Activated CD4-positive, CD25-positive, alpha-beta regulatory T cell (primary cell): ENCODE results near the gene TYSND1.
"Not testable (repeated sequence)": the region's sequence is repeated elsewhere in the genome, so short reads cannot be mapped to it uniquely, and the experiment has no call there.

Source experiments
- DNase-seq, 4 experiments: peaks; one replicate each; lab custom pipeline; 2025; lab: John Stamatoyannopoulos, UW

The TYSND1 gene

DNA sequence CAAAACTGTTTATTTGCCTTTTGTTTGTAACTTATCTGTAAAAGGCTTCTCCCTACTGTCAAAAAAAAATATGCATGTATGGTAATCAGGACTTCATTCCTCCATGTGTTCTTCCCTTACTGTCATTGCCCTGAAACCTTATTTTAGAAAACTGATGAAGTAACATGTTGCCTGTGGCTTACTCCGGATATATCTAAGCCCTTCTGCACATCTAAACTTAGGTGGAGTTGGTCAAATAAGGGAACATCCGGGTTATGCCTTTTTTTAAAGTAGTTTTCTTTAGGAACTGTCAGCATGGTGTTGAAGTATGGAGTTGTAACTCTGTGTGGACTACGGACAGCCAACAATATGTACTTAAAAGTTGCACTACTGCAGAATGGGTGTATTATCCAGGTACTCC is 17.7 kb upstream of the TYSND1 start:
- no peak for DNase-seq

DNA sequence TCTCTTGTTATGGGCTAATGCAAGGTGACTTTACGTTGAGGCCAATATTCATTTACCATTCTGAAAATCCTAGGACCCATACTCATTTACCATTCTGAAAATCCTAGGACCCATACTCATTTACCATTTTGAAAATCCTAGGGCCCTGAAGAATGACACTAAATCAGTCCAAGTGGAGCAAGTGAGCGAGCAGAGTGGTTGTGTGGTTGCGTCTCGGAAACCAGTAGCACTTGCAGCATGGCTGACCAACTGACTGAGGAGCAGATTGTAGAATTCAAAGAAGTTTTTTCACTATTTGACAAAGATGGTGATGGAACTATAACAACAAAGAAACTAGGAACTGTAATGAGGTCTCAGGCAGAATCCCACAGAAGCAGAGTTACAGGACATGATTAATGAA is 16.9 kb upstream of the TYSND1 start:
- DNase-seq = no peak

DNA sequence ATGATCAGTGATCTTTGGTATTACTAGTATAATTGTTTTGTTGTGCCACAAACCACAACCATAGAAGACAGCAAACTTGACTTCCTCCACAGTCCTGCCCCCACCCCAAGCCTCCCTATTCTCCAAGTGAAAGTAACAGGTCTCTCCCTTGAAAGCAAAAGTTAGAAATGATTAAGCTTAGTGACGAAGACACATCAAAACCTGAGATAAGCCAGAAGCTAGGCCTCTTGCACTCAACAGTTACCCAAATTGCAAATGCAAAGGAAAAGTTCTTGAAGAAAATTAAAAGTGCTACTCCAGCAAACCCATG is 16.3 kb upstream of the TYSND1 start:
- DNase-seq = no peak

DNA sequence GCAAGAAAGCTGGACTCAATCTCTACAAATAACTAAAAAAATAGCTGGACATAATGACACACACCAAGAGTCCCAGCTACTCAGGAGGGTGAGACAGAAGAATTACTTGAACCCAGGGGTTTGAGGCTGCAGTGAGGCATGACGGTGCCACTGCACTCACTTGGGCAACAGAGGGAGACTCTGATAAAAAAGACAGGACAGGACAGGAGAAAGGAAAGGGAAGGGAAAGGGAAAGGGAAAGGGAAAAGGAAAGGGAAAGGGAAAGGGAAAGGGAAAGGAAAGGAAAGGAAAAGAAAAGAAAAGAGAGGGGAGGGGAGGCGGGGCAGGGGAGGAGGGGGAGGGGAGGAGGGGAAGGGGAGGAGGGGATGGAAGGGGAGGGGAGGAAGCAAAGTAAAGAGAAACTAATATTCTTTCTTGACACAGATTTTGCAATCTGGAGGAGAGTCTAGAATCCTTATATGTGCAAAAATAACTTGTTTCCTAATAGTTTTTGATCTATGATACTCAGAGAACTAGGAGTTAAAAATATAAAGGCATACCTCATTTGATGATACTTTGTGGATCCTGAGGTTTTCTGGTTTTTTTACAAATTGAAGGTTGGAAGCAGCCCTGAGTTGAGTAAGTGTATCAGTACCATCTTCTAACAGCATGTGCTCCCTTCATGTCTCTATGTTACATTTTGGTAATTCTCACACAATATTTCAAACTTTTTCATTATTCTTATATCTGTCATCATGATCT is 15.8 kb upstream of the TYSND1 start:
- DNase-seq = no peak

DNA sequence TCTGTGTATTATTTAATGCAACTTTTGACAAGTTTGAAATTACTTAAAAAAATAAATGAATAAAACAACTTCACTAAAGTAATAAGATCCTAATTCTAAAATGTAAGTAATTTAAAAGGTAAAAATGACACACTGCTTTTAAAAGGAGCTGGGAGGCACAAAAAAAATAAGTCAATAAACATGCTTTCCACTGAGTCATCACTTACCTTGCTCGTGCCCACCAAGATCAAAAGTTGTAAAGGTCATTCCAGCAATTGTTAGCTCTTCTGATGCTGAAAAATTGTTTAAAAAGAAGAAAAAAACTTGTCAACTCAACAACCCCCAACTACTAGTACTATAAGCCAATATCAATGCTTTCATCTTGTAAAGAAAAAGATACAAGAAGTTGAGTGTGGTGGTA is 14.3 kb upstream of the TYSND1 start:
- DNase-seq = no peak

DNA sequence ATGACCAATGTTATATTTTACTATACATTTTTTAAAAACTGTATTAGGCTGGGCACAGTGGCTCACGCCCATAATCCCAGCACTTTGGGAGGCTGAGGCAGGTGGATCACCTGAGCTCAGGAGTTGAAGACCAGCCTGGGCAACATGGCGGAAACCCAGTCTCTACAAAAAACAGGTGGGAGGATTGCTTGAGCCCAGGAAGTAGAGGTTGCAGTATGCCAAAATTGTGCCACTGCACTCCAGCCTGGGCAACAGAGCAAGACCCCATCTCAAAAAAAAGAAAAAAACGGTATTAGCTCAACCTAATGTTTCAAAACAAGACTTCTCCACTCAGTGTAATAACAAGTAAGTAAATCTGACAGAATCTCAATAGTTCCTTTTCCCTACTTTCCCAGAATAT is 12.9 kb upstream of the TYSND1 start:
- not testable (repeated sequence) for DNase-seq

DNA sequence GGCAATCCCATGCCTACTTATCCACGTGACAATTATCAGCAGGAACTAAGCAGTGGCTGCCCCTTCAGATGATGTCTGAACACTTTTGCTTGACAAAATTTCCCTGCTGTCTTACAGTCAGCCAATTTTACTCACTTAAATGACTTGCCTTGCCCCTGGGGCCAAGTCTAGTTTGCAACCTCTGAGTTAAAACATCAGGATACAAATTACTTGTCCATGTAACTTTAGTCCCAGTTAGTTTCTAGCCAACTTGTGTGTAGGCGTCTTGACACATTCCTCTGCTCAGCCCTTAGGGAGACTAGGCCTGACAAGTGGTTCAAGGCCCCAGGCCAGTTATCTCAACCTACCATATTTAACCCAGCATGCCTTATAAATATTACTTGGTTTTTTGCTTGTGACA is 11.6 kb upstream of the TYSND1 start:
- DNase-seq = no peak

DNA sequence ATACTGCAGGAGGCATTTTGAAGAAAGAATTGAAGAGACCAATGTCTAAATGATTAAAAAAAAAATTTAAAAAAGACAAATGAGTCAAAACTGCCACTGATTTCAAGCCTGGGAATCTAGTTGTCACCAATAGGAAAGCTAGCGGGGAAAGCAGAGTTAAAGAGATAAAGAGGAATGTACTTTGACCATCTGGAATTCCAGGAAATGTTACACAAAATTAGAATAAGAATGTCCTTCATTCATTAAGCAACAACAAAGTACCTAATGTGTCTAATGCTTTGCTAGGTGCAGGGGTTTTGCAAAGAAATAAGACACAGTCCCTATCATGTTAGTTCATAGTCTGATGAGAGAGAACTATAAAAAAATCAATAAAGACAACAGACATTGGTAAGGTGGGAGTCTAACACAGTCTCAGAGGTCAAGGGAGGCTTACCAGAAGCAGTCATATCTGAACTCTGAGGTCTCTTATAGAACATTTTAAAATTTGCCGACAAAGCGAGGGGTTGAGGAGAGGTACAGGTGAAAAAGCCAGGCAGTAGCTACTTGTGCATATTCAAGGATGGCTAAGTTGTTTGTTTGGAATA is 8.8 kb upstream of the TYSND1 start:
- no peak for DNase-seq

DNA sequence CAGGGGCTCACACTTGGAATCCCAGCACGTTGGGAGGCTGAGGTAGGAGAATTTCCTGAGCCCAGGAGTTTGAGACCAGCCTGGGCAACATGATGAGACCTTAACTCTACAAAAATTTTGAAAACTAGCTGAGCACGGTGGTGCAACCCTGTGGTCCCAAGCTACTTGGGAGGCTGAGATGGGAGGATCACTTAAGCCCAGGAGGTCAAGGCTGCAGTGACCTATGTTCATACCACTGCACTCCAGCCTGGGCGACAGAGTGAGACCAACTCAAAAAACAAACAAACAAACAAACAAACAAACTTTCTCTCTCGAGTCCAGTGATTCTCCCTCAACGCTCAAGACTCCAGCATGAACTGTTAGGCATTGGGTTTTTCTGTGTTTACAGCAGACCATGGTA is 2.0 kb upstream of the TYSND1 start:
- DNase-seq = no peak

DNA sequence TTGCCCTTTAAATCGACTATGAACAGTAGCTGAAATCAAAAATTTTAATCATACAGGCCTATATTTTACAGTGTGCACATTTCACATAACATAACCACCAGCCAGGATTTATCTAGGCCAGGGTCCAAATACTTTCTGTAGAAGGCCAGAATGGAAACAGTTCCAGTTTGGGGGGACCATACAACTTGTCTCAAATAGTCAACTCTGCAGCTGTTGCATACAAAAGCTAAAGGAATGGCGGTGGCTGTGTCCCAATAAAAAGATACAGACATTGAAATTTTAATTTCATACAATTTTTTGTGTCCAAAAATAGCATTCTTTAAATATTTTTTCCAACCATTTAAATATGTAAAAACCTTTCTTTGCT is 742 bp upstream of the TYSND1 start:
- DNase-seq = no peak

DNA sequence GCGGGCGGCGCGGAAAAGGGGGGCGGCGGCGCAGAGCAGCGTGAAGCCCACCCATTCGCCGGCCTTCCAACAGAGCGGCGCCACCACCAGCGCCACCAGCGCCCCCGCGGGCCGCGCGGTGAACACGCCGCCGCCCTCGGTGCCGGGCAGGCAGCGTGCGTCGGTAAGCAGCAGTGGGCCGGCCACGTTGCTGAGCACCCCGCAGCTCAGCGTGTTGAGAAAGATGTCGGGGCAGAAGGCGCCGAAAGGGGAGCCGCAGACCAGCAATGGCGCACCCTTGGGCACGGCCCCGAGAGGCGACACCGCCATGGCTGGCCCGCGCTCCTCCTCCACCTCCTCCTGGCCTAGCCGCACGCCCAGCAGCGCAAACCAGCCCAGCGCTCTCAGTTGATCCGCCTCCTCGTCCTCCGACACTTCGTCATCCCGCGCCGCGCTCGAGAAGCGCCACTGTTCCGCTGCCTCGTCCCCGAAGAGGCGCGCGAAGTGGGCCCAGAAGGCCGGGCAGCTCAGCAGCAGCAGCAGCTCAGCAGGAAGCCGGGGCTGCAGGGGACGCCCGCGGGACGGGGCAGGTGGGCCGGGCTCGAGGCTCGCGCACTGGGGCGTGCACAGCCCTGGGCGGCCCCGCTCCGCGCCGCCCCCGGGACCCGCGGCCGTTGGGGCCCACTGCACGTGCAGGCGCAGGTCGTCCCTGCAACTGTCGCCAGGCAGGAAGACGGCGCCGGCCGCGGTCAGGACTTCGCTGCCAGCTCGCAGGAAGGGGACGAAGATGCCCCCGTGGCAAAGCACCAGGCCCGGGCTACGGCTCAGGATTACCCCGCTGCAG is 623 bp downstream of the TYSND1 start:
- peak; percentile 61 to 65 (median 63) for DNase-seq

DNA sequence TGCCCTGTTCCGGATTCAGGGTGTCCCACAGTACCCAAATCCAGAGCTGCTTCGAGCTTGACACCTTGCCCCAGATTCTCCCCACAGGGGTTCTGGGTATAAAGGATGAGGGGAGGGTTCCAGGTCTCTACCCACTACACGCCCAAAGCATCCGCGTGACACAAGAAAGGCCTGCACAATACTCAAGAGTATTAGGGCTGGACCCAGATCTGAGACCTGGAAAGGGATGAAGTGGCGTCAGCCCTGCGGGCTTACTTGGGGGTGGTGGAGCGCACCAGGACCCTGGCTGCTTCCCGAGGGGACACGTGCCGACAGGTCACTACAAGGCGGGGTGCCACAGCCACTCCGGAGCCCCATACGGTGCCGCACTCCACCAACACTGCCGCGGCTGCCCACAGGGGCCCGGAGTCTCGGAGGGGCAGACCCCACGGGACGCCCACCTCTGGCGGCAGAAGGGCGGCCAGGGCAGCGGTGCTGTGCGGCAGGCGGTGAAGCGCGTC is 1.3 kb downstream of the TYSND1 start:
- no peak for DNase-seq

DNA sequence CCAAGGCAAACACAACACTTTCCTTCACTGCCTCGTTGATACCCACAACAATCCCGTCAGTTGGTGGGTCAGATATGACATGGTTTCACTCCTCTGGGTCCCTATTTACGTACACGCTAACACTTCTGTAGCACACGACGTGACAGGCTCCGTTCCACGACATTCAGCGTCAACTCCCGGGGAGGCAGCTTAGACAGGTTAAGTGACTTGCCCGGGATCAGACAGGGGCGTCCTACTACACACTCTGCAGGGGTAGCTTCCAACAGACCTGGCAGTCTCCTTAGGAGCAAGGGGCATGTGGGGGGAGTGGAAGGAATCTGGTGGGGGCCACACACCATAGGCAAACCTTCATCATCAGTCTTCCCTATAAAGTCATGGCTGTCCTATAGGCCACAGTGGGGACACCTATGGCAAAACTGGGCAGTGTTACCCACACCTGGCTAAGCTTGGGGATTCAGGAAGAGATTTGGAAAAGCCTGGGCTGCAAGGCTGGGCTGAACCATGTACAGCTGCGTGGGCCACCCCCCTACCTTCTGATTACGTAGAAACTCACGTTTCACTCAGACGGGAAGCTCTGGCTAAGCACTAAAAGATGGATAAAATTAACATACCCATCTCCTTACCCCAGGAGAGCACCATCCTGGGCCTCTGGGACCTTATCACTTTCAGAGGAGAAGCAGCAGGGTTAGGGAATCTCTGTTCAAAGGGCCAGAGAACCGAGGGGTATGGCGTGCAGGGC is 2.0 kb downstream of the TYSND1 start:
- no peak for DNase-seq

DNA sequence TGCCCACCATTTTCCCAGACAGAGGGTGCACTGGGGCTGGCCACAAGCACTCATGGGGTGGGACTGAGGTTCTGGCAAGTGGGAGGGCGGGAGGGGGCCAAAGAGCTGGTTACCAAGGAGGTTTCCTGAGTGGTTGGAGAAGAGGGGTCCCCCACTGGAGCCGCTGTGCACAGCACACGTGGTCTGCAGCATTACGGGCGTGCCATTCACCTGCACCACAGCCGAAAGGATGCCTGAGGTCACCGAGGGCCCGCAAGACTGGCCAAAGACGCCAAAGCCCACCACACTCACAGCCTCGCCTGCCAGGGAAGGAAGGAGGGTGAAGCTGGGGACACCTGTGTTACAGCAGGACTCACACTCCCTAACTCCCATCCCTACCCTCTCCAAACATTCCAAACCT is 3.9 kb downstream of the TYSND1 start:
- no peak for DNase-seq

DNA sequence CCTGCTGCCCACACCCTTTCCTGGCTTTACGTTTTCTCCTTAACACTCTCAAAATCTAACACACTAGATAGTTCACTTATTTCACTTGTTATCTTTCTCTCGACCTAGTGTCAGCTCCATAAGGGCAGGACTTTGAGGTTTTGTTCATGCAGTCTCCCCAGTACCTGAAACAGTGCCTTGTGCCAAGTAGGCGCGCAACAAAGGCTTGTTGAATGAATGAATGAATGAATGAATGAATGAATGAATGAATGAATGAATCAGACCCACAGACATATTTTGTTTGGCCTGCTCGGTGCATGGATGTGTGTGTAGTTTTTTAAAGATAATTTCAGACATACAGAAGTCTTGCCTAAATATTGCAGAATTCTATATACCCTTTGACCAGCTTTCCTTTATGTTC is 6.2 kb downstream of the TYSND1 start:
- no peak for DNase-seq

DNA sequence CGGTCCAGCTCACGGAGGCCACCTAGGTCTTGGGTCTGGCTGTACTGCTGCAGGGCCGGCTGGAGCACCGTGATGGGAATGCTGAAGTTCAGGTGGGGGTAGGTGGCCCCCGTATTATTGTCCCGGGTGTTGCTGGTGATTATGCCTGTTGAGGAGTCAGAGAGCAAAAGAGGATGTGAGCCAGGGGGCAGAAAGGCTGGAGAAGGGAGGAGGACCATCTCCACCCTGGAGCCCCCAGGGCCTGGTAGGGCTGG is 6.6 kb downstream of the TYSND1 start:
- DNase-seq = no peak

DNA sequence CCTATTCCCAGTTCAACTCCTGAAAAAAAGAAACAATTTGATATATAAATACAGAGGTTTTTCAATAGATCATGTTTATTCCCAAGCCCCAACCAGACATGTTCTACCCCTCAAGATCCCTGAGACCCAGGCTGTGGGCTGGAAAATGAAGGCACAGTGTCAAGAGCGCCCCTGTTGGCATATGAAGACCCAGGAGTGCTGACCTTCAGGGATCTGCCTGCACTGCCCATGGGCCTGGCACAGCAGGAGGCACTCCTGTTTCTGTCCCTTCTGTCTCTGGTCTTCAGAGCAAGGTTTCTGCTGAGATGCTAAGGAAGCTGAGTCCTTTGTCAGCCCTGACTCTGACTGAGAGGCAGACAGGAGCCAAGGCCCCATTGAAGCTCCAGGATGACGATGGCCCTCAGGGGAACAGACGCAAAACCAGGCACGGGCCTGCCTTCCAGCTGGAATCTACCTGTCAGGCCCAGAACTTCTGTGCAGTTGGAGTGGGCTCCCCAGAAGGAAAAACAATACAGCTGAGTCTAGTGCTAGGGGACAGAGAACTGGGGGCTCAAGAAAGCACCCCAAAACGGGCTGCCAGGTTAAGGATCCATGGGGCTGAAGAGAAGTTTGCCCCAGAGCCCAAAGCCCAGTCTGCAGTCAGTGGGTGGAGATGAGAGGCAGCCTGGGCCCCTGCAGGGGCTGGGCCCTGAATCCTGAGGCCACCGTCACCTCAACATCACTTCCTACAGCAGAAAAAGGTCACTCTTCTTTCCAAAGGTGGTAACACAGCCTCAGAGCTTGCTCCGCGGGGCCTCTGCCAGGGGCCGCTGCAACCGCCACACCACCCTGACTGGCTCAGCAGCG is 7.1 kb downstream of the TYSND1 start:
- no peak for DNase-seq

DNA sequence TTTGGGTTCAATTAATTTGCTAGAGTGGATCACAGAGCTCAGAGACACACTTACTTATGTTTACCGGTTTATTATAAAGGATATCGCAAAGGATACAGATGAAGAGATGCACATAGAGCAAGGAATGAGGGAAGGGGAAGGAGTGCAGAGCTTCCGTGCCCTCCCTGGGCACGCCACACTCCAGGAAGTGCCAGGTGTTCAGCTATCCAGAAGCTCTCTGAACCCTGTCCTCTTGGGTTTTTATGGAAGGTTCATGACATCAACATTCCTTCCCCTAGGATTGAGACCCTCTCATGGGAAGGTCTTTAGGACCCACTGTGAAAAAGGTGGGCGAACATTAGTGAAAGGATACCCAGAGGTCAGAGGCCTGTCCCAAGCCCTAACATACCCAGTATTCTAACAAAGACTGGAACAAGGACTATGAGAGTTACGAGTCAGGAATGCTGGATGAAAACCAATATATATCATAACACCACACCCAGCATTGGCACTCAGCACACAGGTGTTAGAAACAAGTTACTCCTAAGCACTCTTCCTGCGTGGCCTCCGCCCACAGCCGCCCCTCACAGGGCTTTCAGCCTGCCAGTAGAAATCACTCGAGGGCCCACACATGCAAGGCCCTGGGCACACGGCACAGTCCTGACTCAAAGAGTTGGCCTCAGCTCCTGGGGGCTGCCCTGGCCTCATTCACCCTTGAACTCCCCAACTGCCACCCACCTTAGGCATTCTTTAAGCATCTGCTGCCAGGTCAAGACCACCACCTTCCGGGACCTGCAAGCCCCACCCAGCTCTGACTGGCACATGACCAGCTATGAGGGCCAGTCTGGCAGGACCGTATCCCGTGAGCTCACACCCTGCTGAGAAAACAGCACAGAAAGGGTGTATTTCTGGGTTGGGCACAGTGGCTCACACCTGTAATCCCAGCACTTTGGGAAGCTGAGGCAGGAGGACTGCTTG is 8.3 kb downstream of the TYSND1 start:
- no peak for DNase-seq

DNA sequence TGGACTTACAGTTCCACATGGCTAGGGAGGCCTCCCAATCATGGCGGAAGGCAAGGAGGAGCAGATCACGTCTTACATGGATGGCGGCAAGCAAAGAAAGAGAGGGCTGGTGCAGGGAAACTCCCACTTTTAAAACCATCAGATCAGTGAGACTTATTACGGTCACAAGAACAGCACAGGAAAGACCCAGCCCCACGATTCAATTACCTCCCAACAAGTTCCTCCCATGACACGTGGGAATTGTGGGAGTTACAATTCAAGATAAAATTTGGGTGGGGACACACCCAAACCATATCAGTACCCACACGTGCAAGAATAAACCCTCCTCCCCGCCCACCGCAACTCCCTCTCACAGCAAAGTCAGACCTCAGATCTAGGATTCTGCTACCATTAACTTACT is 9.4 kb downstream of the TYSND1 start:
- no peak for DNase-seq

DNA sequence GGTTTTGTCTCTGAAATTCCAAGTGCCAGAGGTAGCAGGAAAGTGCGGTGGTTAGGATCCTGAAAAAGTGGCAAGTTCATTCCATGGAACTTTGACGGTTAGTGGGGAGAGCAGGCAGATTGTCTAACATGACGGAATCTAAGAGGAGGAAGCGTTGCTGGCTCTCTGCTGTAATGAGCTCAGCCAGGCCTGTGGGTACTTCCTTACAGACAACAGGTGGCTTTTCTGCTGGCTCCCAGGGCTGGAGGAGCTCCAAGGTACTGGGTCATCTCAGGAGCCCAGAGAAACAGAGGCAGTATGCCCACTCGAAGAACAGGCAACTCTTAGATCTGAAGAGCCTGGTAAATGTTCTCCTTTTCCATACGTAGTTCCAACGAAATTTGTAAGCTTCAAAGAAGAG is 10.8 kb downstream of the TYSND1 start:
- DNase-seq = no peak

DNA sequence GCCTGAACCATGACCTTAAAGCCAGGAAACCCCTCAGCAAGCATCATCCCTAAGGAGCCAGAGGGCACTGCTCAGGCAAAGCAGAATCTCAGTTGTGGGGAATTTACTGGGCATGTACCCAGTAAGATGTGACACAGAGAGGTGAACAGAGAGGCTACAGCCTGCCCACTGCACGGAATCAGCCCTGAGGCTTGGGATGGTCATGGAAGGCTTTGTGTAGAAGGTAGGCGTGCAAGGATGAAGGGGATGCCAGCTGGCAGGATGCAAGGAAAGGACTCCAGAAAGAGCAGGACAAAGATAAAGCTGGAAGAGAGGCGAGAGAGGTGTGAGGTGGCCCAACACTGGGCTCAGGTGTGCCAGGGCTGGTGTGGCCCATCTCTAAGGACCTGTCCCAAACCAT is 11.5 kb downstream of the TYSND1 start:
- no peak for DNase-seq
